Muscle layer of colon (tissue), 2 donors: Measurements from ENCODE around the gene MELK.

Experiments used
- H3K27ac ChIP-seq: one replicate; pipeline ENCODE4 v1.7.0; 2013; ENCODE audit warnings: low read depth, mild to moderate bottlenecking, low read length, moderate library complexity
- H3K27me3 ChIP-seq, 2 donors: one replicate each; pipeline ENCODE4 v1.7.0; 2013; ENCODE audit warnings: low read length in 2 of 2, mild to moderate bottlenecking in 2 of 2; ENCODE audit not compliant: insufficient read depth in 2 of 2, control insufficient read depth in 1 of 2
- H3K36me3 ChIP-seq: one replicate; pipeline ENCODE4 v1.7.0; 2013; ENCODE audit warnings: mild to moderate bottlenecking, low read length; ENCODE audit not compliant: insufficient read depth
- H3K4me1 ChIP-seq: one replicate; pipeline ENCODE4 v1.7.0; 2013; ENCODE audit warnings: mild to moderate bottlenecking, low read length; ENCODE audit not compliant: insufficient read depth
- H3K4me3 ChIP-seq, 2 donors: one replicate each; pipeline ENCODE4 v1.7.0; 2013; ENCODE audit warnings: low read length in 2 of 2, low read depth in 1 of 2, mild to moderate bottlenecking in 1 of 2, moderate library complexity in 1 of 2
- H3K9ac ChIP-seq: one replicate; pipeline ENCODE4 v1.7.0; 2013; ENCODE audit warnings: low read length
- H3K9me3 ChIP-seq: one replicate; pipeline ENCODE4 v1.7.0; 2013; ENCODE audit warnings: mild to moderate bottlenecking, low read length
- donor health status: abdominal sarcoma.
- donor health status: Adenocarcinoma of cecum.

MELK gene

DNA sequence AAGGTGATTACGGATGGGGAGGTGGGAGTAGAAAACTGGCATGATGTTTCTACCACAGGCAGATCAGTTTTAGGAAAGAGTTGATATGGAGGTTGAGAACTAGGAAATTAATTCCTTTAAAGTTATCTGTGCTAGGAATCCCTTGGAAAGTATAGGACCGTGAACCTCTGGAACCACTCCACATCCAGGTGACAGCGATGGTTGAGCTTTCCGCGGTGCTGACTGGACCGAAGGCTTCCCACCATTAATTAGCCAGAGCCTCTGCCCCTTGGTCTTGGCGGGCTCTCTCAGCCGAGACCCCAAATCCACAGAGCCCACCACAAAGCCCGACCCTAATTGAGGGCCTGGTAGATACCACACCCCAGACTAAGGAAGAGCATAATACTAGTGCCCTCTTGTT is 147.3 kb downstream of the MELK start:
- no peaks in the 10 kb centered on the region for H3K4me1 ChIP-seq
- no peaks in the 10 kb centered on the region for H3K36me3 ChIP-seq
- H3K9me3 ChIP-seq: no peaks in the 10 kb centered on the region
- H3K9ac ChIP-seq: no peak overlapping the region
- no peak overlapping the region for H3K4me3 ChIP-seq
- peaks cover 0 to 4% of the 10 kb centered on the region in 2 donors for H3K27me3 ChIP-seq
- H3K27ac ChIP-seq: no peak overlapping the region

DNA sequence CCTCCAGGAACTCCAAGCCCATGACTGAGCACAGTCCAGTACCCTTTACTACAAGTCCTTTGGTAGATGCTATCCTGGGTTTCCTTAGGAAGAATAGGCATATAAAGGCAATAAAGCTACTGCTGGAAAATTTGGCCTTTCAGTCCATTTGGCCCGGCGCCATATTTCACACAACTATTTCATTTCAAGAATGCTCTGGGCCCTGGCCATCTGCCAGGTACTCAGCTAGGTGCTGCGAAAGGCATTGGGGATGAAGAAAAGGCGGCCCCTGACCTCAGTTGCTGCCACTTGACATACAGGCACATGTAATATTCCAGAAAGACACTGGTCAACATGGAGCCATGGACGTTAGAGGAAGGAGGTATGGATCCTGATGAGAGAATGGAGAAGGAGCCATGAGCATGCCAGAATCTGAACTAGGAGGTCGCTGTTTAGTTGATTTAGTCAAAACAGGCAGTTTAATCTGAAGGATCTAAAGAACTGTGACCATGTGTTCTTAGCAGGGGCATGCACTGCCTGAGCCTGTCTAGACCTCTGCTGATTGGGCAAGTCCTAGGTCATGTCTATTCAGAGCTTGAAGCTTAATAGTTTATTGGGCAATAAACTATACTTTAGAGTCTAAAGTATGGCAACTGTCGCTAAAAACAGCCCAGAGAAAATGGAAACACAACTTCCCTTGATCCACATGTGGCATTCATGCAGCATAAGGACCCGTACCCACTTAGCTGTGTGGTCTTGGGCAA is 149.3 kb downstream of the MELK start:
- peaks cover 0 to 4% of the 10 kb centered on the region in 2 donors for H3K27me3 ChIP-seq
- no peaks in the 10 kb centered on the region for H3K9me3 ChIP-seq
- H3K4me1 ChIP-seq: no peaks in the 10 kb centered on the region
- no peak overlapping the region for H3K27ac ChIP-seq
- no peaks in the 10 kb centered on the region for H3K36me3 ChIP-seq
- no peak overlapping the region for H3K4me3 ChIP-seq
- no peak overlapping the region for H3K9ac ChIP-seq

DNA sequence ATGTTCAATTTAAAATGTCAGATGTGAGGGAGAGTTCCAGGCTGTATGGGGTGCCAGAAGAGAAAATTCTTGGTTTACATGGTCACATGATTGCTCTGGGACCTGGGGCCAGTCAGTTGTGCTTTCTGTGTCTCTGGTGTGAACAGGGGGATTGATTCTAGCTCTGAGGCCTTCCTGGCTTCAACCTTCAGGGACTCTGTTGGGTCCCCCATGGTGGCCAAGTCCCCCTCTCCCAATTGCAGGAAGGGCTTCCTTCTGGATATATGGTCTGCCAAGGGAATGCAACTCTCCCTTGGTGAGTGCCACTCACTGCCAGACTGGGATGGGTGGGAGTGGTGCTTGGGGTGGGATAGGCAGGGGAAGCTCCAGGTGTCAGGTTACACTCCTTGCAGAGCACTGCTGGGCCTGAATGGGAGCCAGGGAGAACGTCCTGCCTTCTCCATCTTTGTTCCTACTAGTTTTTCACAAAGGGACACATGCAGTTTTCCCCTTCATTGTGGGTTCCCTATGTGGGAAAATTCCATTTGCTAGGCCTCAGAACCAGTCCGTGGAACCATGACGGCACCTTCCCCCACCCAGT is 153.2 kb downstream of the MELK start:
- Histone ChIP-seq H3K36me3 (no peaks in the 10 kb centered on the region), H3K4me1 (no peaks in the 10 kb centered on the region), H3K27me3 (peaks cover 0 to 4% of the 10 kb centered on the region in 2 donors), H3K9ac (no peak overlapping the region), H3K9me3 (no peaks in the 10 kb centered on the region), H3K27ac (no peak overlapping the region), H3K4me3 (no peak overlapping the region)
